IPS-11a (cell line): ENCODE measurements around the gene PELO.
A peak's percentile ranks its signal among the peaks of the same experiment; 100 is the strongest.

Experiments used
- H3K4me3 ChIP-seq: one replicate; pipeline ENCODE4 v1.5.1; 2013; ENCODE audit warnings: low read depth, low read length, control low read depth

PELO gene

DNA sequence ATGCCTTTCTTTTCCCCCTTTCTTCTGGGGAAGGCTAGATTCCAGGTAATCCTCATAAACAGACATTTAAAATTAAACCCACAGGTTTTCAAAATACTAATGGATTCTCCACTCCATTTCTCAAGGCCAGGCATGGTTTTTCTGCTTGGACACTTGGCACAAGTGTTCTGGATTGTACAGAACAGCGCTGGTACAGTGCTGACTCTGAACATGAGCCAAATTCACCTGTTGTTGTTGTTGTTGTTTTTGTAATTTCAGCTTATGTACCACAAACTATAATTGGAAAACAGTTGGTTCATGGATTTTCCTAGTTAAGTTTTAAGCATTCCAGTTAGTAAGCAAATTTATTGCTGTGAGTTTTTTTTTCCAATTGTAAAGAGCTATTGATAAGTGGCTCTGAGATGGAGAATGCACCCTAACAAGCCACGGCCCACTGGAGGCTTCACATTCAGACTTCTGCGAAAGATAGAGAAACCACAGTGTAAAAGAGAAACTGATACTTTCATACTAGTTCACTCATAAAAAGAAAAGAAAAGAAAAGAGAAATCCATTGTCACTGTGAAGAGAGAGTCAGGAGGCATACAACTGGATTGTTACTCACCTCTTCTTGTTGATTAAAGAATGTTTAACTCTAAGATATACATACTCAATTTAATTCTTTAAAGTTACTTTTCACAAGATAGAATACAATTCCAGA is 16.2 kb upstream of the PELO start:
- no peak overlapping the region for H3K4me3 ChIP-seq

DNA sequence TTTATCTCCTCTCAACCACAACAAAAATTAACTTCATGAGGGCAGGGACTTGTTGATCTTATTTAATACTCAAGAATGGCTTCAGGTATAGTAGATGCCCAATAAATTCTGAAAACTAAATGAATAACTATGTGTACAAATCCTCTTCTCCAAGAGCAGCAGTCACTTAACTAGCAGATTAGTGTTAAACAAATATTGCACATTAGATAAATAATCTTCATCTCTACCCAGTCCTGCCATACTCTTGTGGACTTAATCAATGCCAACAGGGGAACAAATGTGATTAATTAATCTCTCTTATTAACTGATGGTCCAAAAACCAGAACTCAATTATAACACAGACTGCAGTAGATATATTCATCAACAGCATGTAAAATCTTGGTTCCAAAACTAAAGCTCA is 15.0 kb upstream of the PELO start:
- no peak overlapping the region for H3K4me3 ChIP-seq

DNA sequence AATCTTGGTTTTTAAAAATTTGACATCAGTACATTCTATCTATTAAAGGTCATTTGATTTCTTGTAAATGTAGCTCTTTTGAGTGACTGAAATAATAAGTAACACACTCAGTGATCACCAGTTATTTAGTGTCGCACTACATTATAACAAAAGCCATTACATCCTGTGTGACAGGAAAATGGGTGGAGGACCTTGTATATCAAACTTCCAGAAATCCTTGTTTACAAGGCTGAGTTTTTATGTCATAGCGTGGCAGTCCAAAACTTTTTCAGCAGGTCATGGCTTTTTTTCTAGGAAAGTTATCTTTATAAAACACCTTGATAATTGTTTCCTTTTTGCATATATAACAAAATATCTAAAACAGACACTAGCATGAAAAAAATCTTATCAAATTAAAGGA is 14.4 kb upstream of the PELO start:
- H3K4me3 ChIP-seq: no peak overlapping the region

DNA sequence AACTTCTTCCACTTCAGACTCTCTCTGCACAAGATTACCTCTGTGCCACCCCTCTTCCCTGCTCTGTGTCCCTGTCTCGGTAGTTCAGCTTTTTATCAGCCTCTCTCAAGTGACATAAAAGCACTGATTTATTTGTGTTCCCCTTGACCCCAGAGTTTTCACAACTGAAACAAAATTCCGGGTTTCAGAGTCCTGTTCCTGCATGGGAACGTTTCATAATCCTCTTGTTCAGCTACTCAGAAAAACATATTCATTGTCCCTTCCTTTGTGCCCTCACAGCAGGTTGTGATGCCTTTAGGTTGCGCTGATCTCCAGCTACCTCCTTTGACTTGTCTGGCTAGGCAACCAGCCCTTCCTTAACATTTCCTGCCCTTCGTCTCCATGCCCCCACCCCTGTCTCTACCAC is 13.7 kb upstream of the PELO start:
- H3K4me3 ChIP-seq: no peak overlapping the region

DNA sequence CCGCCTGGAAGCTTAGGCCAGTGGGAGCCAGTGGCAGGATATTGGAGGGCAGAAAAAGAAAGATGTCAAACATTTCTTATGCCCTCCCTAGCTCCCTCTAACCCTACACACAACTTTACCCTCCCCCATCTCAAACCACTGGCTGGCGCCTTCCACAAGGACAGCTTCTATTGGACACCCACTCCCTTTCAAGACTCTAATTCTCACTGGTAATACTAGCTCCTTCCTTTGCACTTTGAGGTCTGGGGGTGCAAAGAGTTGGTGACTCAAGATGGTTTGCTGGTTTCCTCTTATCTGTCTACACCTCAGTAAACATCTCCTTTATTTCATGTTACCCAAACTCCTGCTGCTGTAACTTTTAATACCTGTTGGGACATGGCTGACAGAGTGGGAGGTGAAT is 11.6 kb upstream of the PELO start:
- H3K4me3 ChIP-seq: no peak overlapping the region

DNA sequence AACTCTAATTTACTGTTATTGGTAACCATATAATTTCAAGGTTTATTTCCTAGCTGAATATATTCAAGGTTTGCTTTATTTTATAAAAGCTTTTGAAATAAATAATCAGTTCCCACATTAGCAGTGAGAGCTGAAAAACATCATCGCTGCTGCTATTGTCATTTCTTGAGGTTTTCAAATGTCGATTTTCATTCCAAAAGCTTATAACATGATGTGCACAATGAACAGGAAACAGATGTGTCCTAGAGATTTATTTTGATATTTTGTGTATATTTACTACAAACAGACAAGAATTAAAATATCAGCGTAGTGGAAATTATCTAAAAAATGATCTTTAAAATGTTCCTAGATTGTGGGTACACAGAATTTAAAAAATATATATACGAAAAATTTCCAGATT is 10.5 kb upstream of the PELO start:
- no peak overlapping the region for H3K4me3 ChIP-seq

DNA sequence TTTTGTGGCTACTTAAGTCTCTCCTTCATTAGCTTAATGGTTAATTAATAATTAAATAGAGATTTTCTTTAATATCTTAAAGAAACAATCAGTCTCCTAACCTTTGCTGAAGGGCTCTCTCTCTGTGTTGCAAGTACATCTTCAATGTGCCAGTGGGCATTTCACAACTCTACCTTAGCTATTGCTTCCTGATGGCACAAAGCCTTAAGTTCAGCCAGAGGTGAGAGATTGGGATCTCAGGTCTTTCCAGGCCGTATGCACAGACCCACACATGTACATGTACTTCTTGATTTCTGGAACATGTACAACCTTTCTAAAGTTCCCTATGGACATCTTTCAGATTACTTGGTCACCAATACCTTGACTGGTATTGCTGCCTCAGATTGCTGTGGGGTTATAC is 8.9 kb upstream of the PELO start:
- H3K4me3 ChIP-seq: no peak overlapping the region

DNA sequence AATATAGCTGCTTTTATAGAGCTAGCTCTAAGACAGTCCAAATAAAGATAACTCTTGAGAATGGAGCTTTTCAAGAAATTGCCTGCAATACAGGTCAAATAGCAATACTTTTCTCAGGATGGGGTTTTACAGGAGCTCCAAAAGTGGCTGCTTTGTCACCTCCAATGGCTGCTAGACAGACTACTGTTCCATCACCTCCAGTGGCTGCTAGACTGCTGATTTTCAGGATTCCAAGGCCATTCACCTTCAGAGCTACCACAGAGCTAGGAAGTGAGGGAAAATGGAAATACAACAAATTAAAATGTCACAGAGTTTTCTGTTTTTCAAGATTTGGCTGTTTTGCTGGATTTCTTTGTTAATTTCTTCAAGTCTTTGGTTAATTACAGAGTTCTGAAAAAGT is 8.5 kb upstream of the PELO start:
- H3K4me3 ChIP-seq: no peak overlapping the region

DNA sequence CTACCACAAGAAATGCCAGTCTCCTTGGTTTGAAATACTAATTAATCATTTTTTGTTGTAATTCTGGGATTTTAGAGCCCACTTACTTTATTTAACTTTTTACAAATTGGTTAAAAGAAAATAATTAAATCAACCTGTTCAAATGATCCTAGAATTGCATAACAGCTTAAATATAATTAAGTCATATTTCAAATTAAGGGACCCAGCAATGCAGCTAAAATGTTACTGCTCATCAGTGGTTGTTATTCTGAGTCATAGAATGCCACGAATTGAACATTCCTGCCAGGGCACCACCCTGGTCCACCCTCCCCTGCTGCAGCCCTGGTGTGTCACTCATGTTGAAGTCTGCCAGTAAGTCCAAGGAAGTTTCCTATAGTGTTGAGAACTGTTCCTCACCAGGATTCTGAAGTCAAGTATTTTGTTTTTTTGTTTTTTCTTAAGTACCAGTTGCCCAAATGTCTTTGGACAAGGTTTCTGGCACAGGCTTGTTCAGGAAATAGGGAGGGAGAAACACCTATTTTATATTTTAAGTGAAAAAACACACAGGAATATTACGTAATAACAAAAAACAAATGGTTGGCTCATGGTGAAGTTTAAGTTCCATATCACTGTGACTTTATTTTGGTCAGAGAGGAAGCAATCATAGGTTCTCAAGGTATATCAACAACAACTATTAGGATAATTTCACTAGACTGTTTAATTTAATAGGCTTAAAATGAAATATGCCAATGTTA is 4.3 kb upstream of the PELO start:
- no peak overlapping the region for H3K4me3 ChIP-seq

DNA sequence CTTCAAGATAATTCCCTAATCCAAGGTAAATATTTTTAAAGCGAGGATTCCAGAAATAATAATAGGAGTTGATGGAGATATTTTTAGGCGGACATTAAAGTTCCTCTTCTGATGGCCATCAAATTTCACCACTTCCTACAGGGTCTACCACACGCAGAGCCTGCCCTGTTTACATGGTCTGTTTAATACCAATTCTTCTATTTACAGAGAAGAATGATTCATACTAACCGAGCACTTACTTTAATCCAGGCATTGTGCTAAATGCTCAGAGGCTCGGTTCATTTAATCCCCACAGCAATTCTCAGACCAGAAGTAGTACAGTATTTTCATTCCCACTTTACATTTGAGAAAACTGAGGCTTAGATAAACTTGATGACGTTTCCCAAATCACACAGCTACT is 3.0 kb upstream of the PELO start:
- H3K4me3 ChIP-seq: no peak overlapping the region

DNA sequence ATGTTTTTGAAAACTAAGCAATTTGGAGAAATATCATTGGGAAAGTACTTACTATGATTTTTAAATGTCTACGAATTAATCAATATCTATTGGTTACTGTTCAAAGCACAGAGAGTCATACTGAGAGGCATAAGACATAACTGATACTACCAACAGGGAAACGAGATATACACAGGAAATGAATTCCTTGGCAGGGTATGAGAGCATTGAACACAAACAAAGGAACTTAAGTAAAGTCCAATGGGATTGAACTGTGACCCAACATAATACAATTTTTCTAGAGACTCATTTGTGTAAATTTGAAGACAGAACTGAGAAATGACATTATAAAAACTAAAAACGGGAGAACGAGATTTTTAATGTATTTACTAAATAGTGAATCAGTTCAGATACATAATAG is 1.3 kb upstream of the PELO start:
- no peak overlapping the region for H3K4me3 ChIP-seq

DNA sequence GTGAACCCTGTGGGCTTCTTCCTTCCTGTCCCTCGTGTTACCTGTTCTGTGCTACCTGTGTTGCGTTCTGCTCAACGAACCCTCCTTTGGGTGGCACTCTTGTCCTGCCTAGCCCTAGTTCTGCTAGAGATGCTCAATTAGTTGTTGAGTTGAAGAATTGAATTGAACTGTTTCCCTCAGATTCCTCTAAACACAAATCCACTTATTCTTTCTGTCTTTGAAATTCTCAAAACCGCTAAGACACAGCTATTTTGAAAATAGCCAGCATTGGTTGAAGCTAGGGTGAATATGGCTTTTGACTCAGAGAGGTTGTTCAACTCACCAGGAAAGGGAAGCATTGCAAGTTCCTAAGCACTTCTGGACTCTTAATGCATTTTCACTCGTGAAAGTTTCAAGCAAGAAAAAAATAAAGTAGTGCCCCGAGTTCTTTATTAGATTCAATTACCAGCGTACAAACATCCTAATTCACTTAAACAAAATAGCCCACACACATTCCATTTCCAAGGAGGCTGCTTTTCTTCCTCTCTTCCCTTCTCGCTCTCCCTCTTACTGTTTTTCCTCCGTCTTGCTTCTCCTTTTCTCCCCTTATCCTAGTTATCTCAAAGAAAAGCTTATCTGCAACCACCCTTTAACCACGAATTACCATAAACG is 642 bp upstream of the PELO start:
- peak overlapping the region; percentile 64 for H3K4me3 ChIP-seq

DNA sequence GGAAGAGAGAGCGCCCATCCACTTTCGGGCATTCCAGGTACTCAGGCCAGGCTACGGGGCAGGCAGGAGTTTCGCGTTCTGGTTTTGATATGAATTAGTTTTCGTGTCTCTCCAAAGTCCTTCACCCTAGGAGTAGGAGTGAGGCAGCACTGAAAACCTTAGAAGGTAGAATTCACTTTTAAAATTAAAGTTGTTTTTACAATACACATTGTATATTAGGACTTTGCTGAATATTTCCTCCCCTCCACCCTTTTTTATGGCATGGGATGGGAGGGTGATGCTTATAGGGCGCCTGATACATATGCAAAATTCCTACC is 747 bp downstream of the PELO start:
- peak overlapping the region; percentile 64 for H3K4me3 ChIP-seq

DNA sequence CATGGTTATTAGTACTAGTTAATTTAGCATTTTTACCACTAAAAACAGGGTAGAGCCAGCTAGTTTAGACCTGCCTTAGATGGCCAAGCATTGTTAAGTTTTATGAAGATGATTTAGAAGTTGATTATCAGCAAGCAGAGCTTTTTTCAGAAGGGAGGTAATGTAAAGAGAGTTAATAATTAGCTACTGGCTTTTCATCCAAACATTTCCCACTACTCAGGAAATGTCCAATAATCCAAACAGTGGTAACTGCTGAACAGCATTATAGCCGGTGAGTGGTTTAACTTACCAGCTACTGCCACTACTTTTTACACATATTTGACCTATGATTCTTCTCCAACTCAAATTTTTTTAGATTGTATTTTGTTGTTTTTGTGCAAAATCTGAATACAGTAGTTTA is 1.7 kb downstream of the PELO start:
- H3K4me3 ChIP-seq: no peak overlapping the region

DNA sequence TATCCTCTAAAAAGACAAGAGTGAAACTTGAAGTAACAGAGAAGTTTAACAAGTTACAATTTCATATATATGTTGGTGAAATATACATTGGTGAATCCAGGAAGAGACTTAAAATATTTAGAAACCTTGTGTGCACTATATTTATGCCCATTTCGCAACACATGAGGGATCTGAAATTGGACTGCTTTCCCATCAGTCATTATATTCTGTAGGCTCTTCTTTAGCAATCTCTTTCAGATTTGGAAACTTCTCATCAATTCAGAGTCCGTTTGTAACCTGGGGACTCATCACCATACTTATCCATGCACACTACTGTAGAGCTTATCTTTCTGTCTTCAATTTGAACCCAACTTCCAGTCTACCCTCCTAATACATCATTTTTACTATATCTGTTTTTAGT is 2.1 kb downstream of the PELO start:
- H3K4me3 ChIP-seq: no peak overlapping the region

DNA sequence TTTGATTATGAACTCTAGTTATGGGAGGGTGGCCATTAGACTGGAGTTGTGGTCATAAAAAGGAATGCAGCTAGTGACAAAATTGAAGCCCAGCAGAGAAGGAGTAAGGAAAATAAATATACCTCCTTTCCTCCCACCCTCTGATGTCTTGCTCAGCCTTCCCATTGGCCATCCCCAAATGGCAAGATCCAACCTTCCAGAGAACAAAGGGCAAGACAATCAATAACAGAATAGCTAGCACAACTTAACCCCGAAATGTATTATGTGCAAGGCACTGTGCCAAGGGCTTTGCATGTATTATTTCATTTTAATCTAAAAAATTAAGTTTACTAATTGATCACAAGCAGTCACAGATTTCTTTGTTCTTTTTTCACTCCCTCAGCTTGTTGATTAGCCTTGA is 3.6 kb downstream of the PELO start:
- H3K4me3 ChIP-seq: no peak overlapping the region

DNA sequence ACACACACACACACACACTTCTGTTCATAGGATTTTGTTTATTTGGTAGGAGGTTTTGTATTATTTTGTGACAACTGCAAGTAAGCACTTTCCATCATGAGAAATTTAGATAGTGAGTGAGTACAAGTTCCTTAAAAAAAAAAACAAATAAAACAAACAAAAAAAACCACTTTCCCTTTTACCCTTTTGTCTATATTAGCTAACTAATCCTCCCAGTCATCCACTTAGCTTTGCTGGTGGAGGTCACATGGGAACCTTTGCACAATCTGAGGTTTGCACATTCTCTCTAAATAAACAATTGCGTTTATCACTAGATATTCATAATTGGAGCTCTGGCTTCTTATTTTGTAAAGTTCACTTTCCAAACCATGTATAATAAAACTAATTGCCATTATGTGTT is 6.8 kb downstream of the PELO start:
- no peak overlapping the region for H3K4me3 ChIP-seq

DNA sequence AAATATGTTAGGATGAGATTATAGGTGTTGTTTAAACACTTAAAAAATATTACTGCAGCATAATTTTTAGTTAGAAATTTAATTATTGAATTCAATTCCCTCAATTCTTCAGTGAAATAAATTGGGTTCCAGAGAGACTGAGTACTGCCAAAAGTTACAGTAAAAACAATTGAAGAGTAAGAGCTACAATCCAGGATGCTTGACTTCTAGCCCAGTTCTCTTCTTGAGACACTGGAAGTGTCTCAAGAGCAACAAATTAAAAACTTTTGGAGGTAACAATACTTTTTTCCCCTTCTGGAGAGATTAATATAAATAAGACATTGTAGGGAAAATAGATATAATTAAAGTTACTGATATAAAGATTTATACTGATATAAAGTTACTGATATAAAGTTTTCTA is 8.3 kb downstream of the PELO start:
- no peak overlapping the region for H3K4me3 ChIP-seq

DNA sequence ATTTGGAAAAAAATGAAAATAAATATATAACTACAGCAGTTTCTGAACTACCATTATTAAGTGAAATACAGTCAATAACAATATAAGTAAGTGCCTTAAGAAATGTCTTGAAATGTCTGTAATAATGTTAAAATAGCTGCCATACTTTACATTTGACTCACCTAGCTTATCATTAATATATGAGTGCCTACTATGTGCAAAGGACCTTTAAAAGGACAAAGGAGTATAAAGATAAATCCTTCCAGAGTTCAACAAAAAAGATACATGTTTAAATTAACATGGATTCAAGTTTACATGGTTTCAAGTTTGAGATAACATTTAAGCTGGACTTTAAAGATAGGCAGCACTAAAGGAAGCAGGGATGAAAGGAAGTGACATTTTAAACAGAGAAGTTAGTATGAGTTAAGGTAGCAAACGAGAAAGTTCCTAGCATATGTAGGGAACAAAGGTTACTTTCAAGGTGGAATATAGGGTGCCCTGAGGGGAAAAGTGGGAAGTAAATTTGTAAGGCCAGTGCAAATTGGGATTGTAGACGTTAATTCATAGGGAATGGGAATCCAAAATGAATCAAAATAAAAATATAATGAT is 8.9 kb downstream of the PELO start:
- no peak overlapping the region for H3K4me3 ChIP-seq

DNA sequence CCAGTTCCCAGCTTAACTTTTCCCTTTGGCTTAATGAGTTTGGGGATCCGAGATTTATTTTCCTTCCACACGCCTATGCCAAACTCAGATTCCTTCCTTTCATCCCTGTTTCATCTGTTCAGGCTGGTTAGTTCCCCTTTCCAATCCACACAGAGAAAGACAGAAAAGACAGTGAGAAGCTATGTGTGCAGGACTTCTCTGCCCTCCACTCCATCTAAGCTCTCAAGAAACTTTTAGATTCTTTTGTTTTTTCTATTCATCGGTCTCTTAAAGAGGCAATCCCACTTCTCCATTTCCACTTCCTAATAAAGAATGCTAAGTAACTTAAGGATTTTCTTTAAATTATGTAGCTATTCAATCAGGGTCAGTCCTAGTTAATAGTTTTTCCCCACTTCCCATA is 11.2 kb downstream of the PELO start:
- H3K4me3 ChIP-seq: peak overlapping the region; percentile 80

DNA sequence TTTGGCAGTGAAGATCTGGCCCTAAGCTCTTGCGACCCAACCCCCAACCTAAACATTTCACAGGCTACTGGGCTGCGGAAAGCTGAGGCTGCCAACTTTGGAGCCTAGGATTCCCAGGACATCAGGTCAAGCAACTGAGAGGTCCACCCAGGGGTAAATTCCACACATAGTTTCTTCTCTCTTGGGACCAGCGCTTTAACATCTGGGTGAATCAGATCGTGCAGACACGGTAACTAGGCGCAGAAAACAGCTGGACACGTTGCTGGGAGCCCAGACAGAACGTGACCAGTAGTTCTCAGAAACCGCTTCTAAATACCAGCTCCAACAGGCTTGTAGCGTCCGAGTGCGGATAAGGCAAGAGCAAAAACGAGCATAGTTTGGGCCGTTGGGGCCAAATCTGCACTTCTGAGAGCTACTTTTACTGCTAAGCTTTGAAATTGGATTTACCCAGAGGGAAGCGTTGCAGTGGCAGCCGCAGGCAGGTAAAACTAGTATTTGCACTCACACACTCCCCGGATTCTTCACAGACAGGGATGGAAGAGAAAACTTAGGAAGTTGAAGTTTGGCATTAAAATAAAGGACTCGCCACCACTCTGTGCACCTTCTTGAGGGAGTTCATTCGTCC is 11.8 kb downstream of the PELO start:
- H3K4me3 ChIP-seq: peak overlapping the region; percentile 80

DNA sequence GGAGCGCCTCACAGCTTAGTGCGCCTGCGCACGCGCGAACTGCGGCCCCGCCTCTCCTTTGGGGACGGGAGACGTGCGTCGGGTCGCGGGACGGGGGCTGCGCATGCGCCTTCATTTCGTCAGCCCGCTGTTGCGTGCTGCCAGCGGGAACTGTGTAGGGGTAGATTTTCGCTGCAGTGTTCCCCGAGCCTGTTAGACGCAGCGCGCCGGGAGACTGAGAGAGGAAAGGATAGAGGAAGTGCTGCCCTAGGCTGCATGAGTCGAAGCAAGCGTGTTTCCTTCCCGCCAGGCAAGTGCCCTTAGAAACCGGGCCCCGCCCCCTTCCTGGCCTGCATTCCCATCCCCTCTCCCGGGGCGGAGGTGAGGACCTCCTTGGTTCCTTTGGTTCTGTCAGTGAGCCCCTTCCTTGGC is 12.3 kb downstream of the PELO start:
- peak overlapping the region; percentile 80 for H3K4me3 ChIP-seq
